ENCODE results near the gene SYNGAP1. TPM values are rescaled to one million over a fixed set of nuclear protein-coding genes. Genes with fewer than 3 reads are reported as not detected.

Gene SYNGAP1
- total RNA-seq, 1 donor from 2014 or later: 36.1 TPM

- Mint-ChIP-seq H3K36me3 (ENCODE audit: low read depth, unreplicated experiment) (peaks cover 18% of the 10 kb centered on the region), H3K4me3 (ENCODE audit: unreplicated experiment) (peak overlapping the region; percentile 50), H3K4me1 (ENCODE audit: low read depth, unreplicated experiment) (peaks cover 8% of the 10 kb centered on the region), H3K27me3 (ENCODE audit: low read depth, unreplicated experiment) (no peaks in the 10 kb centered on the region), H3K9me3 (ENCODE audit: unreplicated experiment) (no peaks in the 10 kb centered on the region), H3K27ac (ENCODE audit: unreplicated experiment) (no peak overlapping the region)
- DNase-seq (ENCODE audit: low read depth) (no peak), FAIRE-seq (no peak)
- H3K36me3 ChIP-seq (ENCODE audit: insufficient read depth, low read length): peaks cover 11% of the 10 kb centered on the region
- H4K20me1 ChIP-seq (ENCODE audit: insufficient read depth, low read length): peaks cover 13% of the 10 kb centered on the region
- H3K27ac ChIP-seq (ENCODE audit: low read depth, low read length): no peak overlapping the region
- H3K4me3 ChIP-seq (ENCODE audit: insufficient read depth, low read depth, low read length): no peak overlapping the region
- peaks cover 31% of the 10 kb centered on the region for H3K79me2 ChIP-seq (ENCODE audit: insufficient read depth, low read length)
- no peaks in the 10 kb centered on the region for H3K27me3 ChIP-seq (ENCODE audit: insufficient read depth, low read length)
- H2AFZ ChIP-seq (ENCODE audit: low read depth, low read length): no peak overlapping the region
- no peak overlapping the region for H3K4me2 ChIP-seq (ENCODE audit: low read length)
- peaks cover 8% of the 10 kb centered on the region for H3K4me1 ChIP-seq (ENCODE audit: insufficient read depth, low read length)
- TF ChIP-seq EZH2 (IDR thresholded peaks at IDR 0.05; ENCODE audit: insufficient read depth, low read length): no peak
- TF ChIP-seq CTCF (IDR thresholded peaks at IDR 0.05; ENCODE audit: insufficient read depth, low read depth, low read length): no peak
- H3K9ac ChIP-seq (ENCODE audit: low read length): no peak overlapping the region
- no peaks in the 10 kb centered on the region for H3K9me3 ChIP-seq (ENCODE audit: insufficient read depth, low read depth, low read length)
Measured at GRCh38 chr6:33456156-33456555, 36.3 kb downstream of the SYNGAP1 start.

- DNase-seq (ENCODE audit: low read depth) (no peak), FAIRE-seq (no peak)
- Mint-ChIP-seq H3K9me3 (ENCODE audit: unreplicated experiment) (no peaks in the 10 kb centered on the region), H3K27ac (ENCODE audit: unreplicated experiment) (no peak overlapping the region), H3K27me3 (ENCODE audit: low read depth, unreplicated experiment) (peaks cover 8% of the 10 kb centered on the region), H3K4me1 (ENCODE audit: low read depth, unreplicated experiment) (peaks cover 6% of the 10 kb centered on the region), H3K36me3 (ENCODE audit: low read depth, unreplicated experiment) (peaks cover 18% of the 10 kb centered on the region), H3K4me3 (ENCODE audit: unreplicated experiment) (peak overlapping the region; percentile 24)
- no peak overlapping the region for H3K4me3 ChIP-seq (ENCODE audit: insufficient read depth, low read depth, low read length)
- peaks cover 13% of the 10 kb centered on the region for H4K20me1 ChIP-seq (ENCODE audit: insufficient read depth, low read length)
- H3K4me2 ChIP-seq (ENCODE audit: low read length): no peak overlapping the region
- H3K9ac ChIP-seq (ENCODE audit: low read length): no peak overlapping the region
- peaks cover 11% of the 10 kb centered on the region for H3K36me3 ChIP-seq (ENCODE audit: insufficient read depth, low read length)
- peaks cover 31% of the 10 kb centered on the region for H3K79me2 ChIP-seq (ENCODE audit: insufficient read depth, low read length)
- TF ChIP-seq EZH2 (IDR thresholded peaks at IDR 0.05; ENCODE audit: insufficient read depth, low read length) (no peak), CTCF (IDR thresholded peaks at IDR 0.05; ENCODE audit: insufficient read depth, low read depth, low read length) (no peak)
- H3K4me1 ChIP-seq (ENCODE audit: insufficient read depth, low read length): peaks cover 8% of the 10 kb centered on the region
- H3K27ac ChIP-seq (ENCODE audit: low read depth, low read length): no peak overlapping the region
- peaks cover 3% of the 10 kb centered on the region for H3K27me3 ChIP-seq (ENCODE audit: insufficient read depth, low read length)
- no peak overlapping the region for H2AFZ ChIP-seq (ENCODE audit: low read depth, low read length)
- no peaks in the 10 kb centered on the region for H3K9me3 ChIP-seq (ENCODE audit: insufficient read depth, low read depth, low read length)
Measured at GRCh38 chr6:33458676-33459075, 38.8 kb downstream of the SYNGAP1 start.

GRCh38 chr6:33459226-33459625 lies 39.4 kb downstream of the SYNGAP1 start:
- Histone ChIP-seq H4K20me1 (ENCODE audit: insufficient read depth, low read length) (peaks cover 13% of the 10 kb centered on the region), H2AFZ (ENCODE audit: low read depth, low read length) (no peak overlapping the region), H3K79me2 (ENCODE audit: insufficient read depth, low read length) (peaks cover 27% of the 10 kb centered on the region), H3K9me3 (ENCODE audit: insufficient read depth, low read depth, low read length) (no peaks in the 10 kb centered on the region), H3K27me3 (ENCODE audit: insufficient read depth, low read length) (peaks cover 3% of the 10 kb centered on the region), H3K4me3 (ENCODE audit: insufficient read depth, low read depth, low read length) (no peak overlapping the region), H3K27ac (ENCODE audit: low read depth, low read length) (no peak overlapping the region), H3K4me1 (ENCODE audit: insufficient read depth, low read length) (peaks cover 8% of the 10 kb centered on the region), H3K36me3 (ENCODE audit: insufficient read depth, low read length) (peaks cover 11% of the 10 kb centered on the region), H3K4me2 (ENCODE audit: low read length) (no peak overlapping the region), H3K9ac (ENCODE audit: low read length) (no peak overlapping the region)
- H3K27ac Mint-ChIP-seq (ENCODE audit: unreplicated experiment): no peak overlapping the region
- H3K4me3 Mint-ChIP-seq (ENCODE audit: unreplicated experiment): no peak overlapping the region
- DNase-seq (ENCODE audit: low read depth): no peak
- no peaks in the 10 kb centered on the region for H3K9me3 Mint-ChIP-seq (ENCODE audit: unreplicated experiment)
- H3K36me3 Mint-ChIP-seq (ENCODE audit: low read depth, unreplicated experiment): peaks cover 18% of the 10 kb centered on the region
- no peak for TF ChIP-seq EZH2 (IDR thresholded peaks at IDR 0.05; ENCODE audit: insufficient read depth, low read length)
- no peak for TF ChIP-seq CTCF (IDR thresholded peaks at IDR 0.05; ENCODE audit: insufficient read depth, low read depth, low read length)
- peaks cover 5% of the 10 kb centered on the region for H3K4me1 Mint-ChIP-seq (ENCODE audit: low read depth, unreplicated experiment)
- H3K27me3 Mint-ChIP-seq (ENCODE audit: low read depth, unreplicated experiment): peaks cover 8% of the 10 kb centered on the region
- FAIRE-seq: no peak
